Peyer's patch (tissue), 4 donors: Measurements from ENCODE around the gene SEMA5A. TPM values are rescaled to one million over a fixed set of nuclear protein-coding genes. Genes with fewer than 3 reads are reported as not detected.

Source experiments
- DNase-seq, 3 donors: peaks; one replicate each; pipeline ENCODE4 v3.0.0-alpha.2; 2017 to 2019
- H3K27ac ChIP-seq, 4 donors: fragments of 200-600 bp; sonication (generic); one replicate each; pipeline ENCODE4 v1.5.1; 2016 to 2019
- H3K27me3 ChIP-seq, 2 donors: fragments of 200-600 bp; sonication (generic); one replicate each; pipeline ENCODE4 v1.5.1; 2019
- H3K36me3 ChIP-seq, 3 donors: fragments of 200-600 bp; sonication (generic); one replicate each; pipeline ENCODE4 v1.5.1; 2016 to 2019
- H3K4me1 ChIP-seq, 4 donors: fragments of 200-600 bp; sonication (generic); one replicate each; pipeline ENCODE4 v1.5.1; 2016 to 2019
- H3K4me3 ChIP-seq, 4 donors: fragments of 200-600 bp; sonication (generic); 1 replicate in 3 of 4; 2 replicates in 1 of 4; pipeline ENCODE4 v1.5.1; 2016 to 2019; ENCODE audit warnings: mild to moderate bottlenecking in 1 of 4
- H3K9me3 ChIP-seq, 4 donors: fragments of 200-600 bp; sonication (generic); one replicate each; pipeline ENCODE4 v1.5.1; 2016 to 2019; ENCODE audit warnings: mild to moderate bottlenecking in 1 of 4
- CTCF ChIP-seq, 6 experiments: fragments of 450-650 bp in 4 of 6; fragments of 200-600 bp in 2 of 6; sonication (generic) in 1 of 6; IDR thresholded peaks; one replicate each; pipeline ENCODE4 v1.5.1; 2017 to 2019; ENCODE audit warnings: antibody characterized with exemption in 6 of 6, mild to moderate bottlenecking in 3 of 6, moderate library complexity in 1 of 6
- POLR2A ChIP-seq, 2 donors: fragments of 450-650 bp; IDR thresholded peaks; one replicate each; pipeline ENCODE4 v1.5.1; 2017; ENCODE audit warnings: antibody characterized with exemption in 2 of 2, mild to moderate bottlenecking in 2 of 2, moderate library complexity in 2 of 2
- total RNA-seq, 4 donors: library from RNA; depleted of rRNA; stranded (reverse); fragments of >200 nt; gene quantifications; one replicate each; pipeline ENCODE4 v1.1.0, GENCODE V29; 2016

SEMA5A gene
- total RNA-seq, 4 donors from 2014 or later: 11.6 to 22.5 (median 18.2) TPM

- no peak for DNase-seq
- no peak overlapping the region for H3K4me3 ChIP-seq
- H3K4me1 ChIP-seq: no peaks in the 10 kb centered on the region
- TF ChIP-seq CTCF (IDR thresholded peaks at IDR 0.05): no peak
- TF ChIP-seq POLR2A (IDR thresholded peaks at IDR 0.05): no peak
- H3K36me3 ChIP-seq: no peaks in the 10 kb centered on the region
- no peaks in the 10 kb centered on the region for H3K9me3 ChIP-seq
- H3K27ac ChIP-seq: no peak overlapping the region
- no peaks in the 10 kb centered on the region for H3K27me3 ChIP-seq
These were observed 261.6 kb downstream of the SEMA5A start for GRCh38 chr5:9284272-9284671.

GRCh38 chr5:9283473-9283872, 262.4 kb downstream of the SEMA5A start:
- Histone ChIP-seq H3K36me3 (no peaks in the 10 kb centered on the region), H3K4me3 (no peak overlapping the region), H3K4me1 (no peaks in the 10 kb centered on the region), H3K27ac (no peak overlapping the region), H3K27me3 (no peaks in the 10 kb centered on the region), H3K9me3 (peaks cover 0 to under 1% (median 0%) of the 10 kb centered on the region in 4 donors)
- no peak for DNase-seq
- TF ChIP-seq POLR2A (IDR thresholded peaks at IDR 0.05) (no peak), CTCF (IDR thresholded peaks at IDR 0.05) (no peak)

GRCh38 chr5:9283021-9283420, 262.9 kb downstream of the SEMA5A start:
- no peaks in the 10 kb centered on the region for H3K4me1 ChIP-seq
- H3K36me3 ChIP-seq: no peaks in the 10 kb centered on the region
- H3K4me3 ChIP-seq: no peak overlapping the region
- no peaks in the 10 kb centered on the region for H3K27me3 ChIP-seq
- no peak for TF ChIP-seq CTCF (IDR thresholded peaks at IDR 0.05)
- no peak for TF ChIP-seq POLR2A (IDR thresholded peaks at IDR 0.05)
- H3K27ac ChIP-seq: no peak overlapping the region
- no peak for DNase-seq
- H3K9me3 ChIP-seq: peaks cover 0 to 4% (median 0%) of the 10 kb centered on the region in 4 donors

- H3K27ac ChIP-seq: no peak overlapping the region
- no peaks in the 10 kb centered on the region for H3K36me3 ChIP-seq
- no peaks in the 10 kb centered on the region for H3K4me1 ChIP-seq
- H3K4me3 ChIP-seq: no peak overlapping the region
- H3K9me3 ChIP-seq: peaks cover 0 to 4% (median 0%) of the 10 kb centered on the region in 4 donors
- H3K27me3 ChIP-seq: no peaks in the 10 kb centered on the region
- no peak for DNase-seq
- no peak for TF ChIP-seq CTCF (IDR thresholded peaks at IDR 0.05)
These were observed 263.7 kb downstream of the SEMA5A start for GRCh38 chr5:9282211-9282610.

- no peak overlapping the region for H3K27ac ChIP-seq
- H3K4me3 ChIP-seq: no peak overlapping the region
- no peak for DNase-seq
- no peaks in the 10 kb centered on the region for H3K36me3 ChIP-seq
- H3K4me1 ChIP-seq: no peaks in the 10 kb centered on the region
- H3K9me3 ChIP-seq: peaks cover 0 to 4% (median 0%) of the 10 kb centered on the region in 4 donors
- TF ChIP-seq POLR2A (IDR thresholded peaks at IDR 0.05) (no peak), CTCF (IDR thresholded peaks at IDR 0.05) (no peak)
- no peaks in the 10 kb centered on the region for H3K27me3 ChIP-seq
These were observed 266.1 kb downstream of the SEMA5A start for GRCh38 chr5:9279774-9280173.
